Measurements from ENCODE around the gene BMP6. TPM values are rescaled to one million over a fixed set of nuclear protein-coding genes. Genes with fewer than 3 reads are reported as not detected.

BMP6 gene
- total RNA-seq, 1 donor from 2014 or later, result 281 TPM

- no peak for DNase-seq (ENCODE audit: low read depth, low spot score)
These were observed 176.3 kb downstream of the BMP6 start for GRCh38 chr6:7902221-7902620.

GRCh38 chr6:7902867-7903266, 177.0 kb downstream of the BMP6 start:
- no peak for DNase-seq (ENCODE audit: low read depth, low spot score)

GRCh38 chr6:7903673-7904072, 177.8 kb downstream of the BMP6 start:
- DNase-seq (ENCODE audit: low read depth, low spot score), result no peak

GRCh38 chr6:7904654-7905319, 178.9 kb downstream of the BMP6 start:
- DNase-seq (ENCODE audit: low read depth, low spot score), result no peak

GRCh38 chr6:7905416-7905815, 179.5 kb downstream of the BMP6 start:
- DNase-seq (ENCODE audit: low read depth, low spot score), result no peak

- DNase-seq (ENCODE audit: low read depth, low spot score), result no peak
These were observed 180.8 kb downstream of the BMP6 start for GRCh38 chr6:7906741-7907140.

GRCh38 chr6:7907159-7907558, 181.3 kb downstream of the BMP6 start:
- no peak for DNase-seq (ENCODE audit: low read depth, low spot score)

- DNase-seq (ENCODE audit: low read depth, low spot score), result peak; percentile 81
These were observed 183.7 kb downstream of the BMP6 start for GRCh38 chr6:7909323-7910276.

GRCh38 chr6:7910298-7910653, 184.4 kb downstream of the BMP6 start:
- DNase-seq (ENCODE audit: low read depth, low spot score), result no peak

GRCh38 chr6:7910654-7911344, 184.9 kb downstream of the BMP6 start, which contains the start of gene TXNDC5:
Gene TXNDC5, minus strand, starts transcription at chr6:7910788. Its CDS starts 12 bp downstream, at chr6:7910776.
- no peak for DNase-seq (ENCODE audit: low read depth, low spot score)

GRCh38 chr6:7911345-7911725, 185.4 kb downstream of the BMP6 start:
- no peak for DNase-seq (ENCODE audit: low read depth, low spot score)

- no peak for DNase-seq (ENCODE audit: low read depth, low spot score)
These were observed 186.1 kb downstream of the BMP6 start for GRCh38 chr6:7912024-7912423.

- no peak for DNase-seq (ENCODE audit: low read depth, low spot score)
These were observed 187.0 kb downstream of the BMP6 start for GRCh38 chr6:7912736-7913517.

GRCh38 chr6:7914311-7914710, 188.4 kb downstream of the BMP6 start:
- no peak for DNase-seq (ENCODE audit: low read depth, low spot score)

GRCh38 chr6:7914991-7915789, 189.3 kb downstream of the BMP6 start:
- peak; percentile 57 for DNase-seq (ENCODE audit: low read depth, low spot score)

GRCh38 chr6:7916959-7917358, 191.1 kb downstream of the BMP6 start:
- DNase-seq (ENCODE audit: low read depth, low spot score), result no peak

GRCh38 chr6:7917729-7918128, 191.8 kb downstream of the BMP6 start:
- DNase-seq (ENCODE audit: low read depth, low spot score), result no peak

GRCh38 chr6:7918403-7918802, 192.5 kb downstream of the BMP6 start:
- DNase-seq (ENCODE audit: low read depth, low spot score), result no peak

- DNase-seq (ENCODE audit: low read depth, low spot score), result no peak
These were observed 194.0 kb downstream of the BMP6 start for GRCh38 chr6:7919871-7920270.

- no peak for DNase-seq (ENCODE audit: low read depth, low spot score)
These were observed 194.5 kb downstream of the BMP6 start for GRCh38 chr6:7920425-7920824.

Data from pulmonary artery endothelial cell (primary cell).